ENCODE measurements around the gene TMEM80.

The TMEM80 gene

GRCh38 chr11:679271-680207 lies 16.1 kb upstream of the TMEM80 start:
- DNase-seq (ENCODE audit: low read depth): no peak
- H3K4me3 ChIP-seq (ENCODE audit: low read length): no peak overlapping the region
- TF ChIP-seq CTCF (conservative IDR thresholded peaks at IDR 0.05; ENCODE audit: low read depth, low read length): no peak

GRCh38 chr11:680476-680875 lies 15.1 kb upstream of the TMEM80 start:
- DNase-seq (ENCODE audit: low read depth): no peak
- H3K4me3 ChIP-seq (ENCODE audit: low read length): no peak overlapping the region
- no peak for TF ChIP-seq CTCF (conservative IDR thresholded peaks at IDR 0.05; ENCODE audit: low read depth, low read length)

- no peak for TF ChIP-seq CTCF (conservative IDR thresholded peaks at IDR 0.05; ENCODE audit: low read depth, low read length)
- H3K4me3 ChIP-seq (ENCODE audit: low read length): no peak overlapping the region
- DNase-seq (ENCODE audit: low read depth): no peak
Measured at GRCh38 chr11:680970-681369, 14.6 kb upstream of the TMEM80 start.

- no peak for DNase-seq (ENCODE audit: low read depth)
- no peak for TF ChIP-seq CTCF (conservative IDR thresholded peaks at IDR 0.05; ENCODE audit: low read depth, low read length)
- H3K4me3 ChIP-seq (ENCODE audit: low read length): no peak overlapping the region
Measured at GRCh38 chr11:686451-687243, 9.0 kb upstream of the TMEM80 start.

- DNase-seq (ENCODE audit: low read depth): no peak
- no peak for TF ChIP-seq CTCF (conservative IDR thresholded peaks at IDR 0.05; ENCODE audit: low read depth, low read length)
- H3K4me3 ChIP-seq (ENCODE audit: low read length): no peak overlapping the region
Measured at GRCh38 chr11:687751-688150, 7.9 kb upstream of the TMEM80 start.

- TF ChIP-seq CTCF (conservative IDR thresholded peaks at IDR 0.05; ENCODE audit: low read depth, low read length): no peak
- no peak overlapping the region for H3K4me3 ChIP-seq (ENCODE audit: low read length)
- no peak for DNase-seq (ENCODE audit: low read depth)
Measured at GRCh38 chr11:688681-689080, 6.9 kb upstream of the TMEM80 start.
